ENCODE data around the gene TSKU. TPM values are rescaled to one million over a fixed set of nuclear protein-coding genes. Genes with fewer than 3 reads are reported as not detected.

The TSKU gene
- total RNA-seq, 1 donor from 2014 or later = 27.5 TPM

- Mint-ChIP-seq H3K9me3 (peaks cover 2% of the 10 kb centered on the region), H3K4me1 (no peaks in the 10 kb centered on the region), H3K27ac (ENCODE audit: unreplicated experiment) (no peak overlapping the region), H3K36me3 (ENCODE audit: low read depth) (no peaks in the 10 kb centered on the region), H3K27me3 (ENCODE audit: low read depth) (peaks cover 2% of the 10 kb centered on the region), H3K4me3 (no peak overlapping the region)
- TF ChIP-seq CTCF (conservative IDR thresholded peaks at IDR 0.05) = no peak
- no peak for DNase-seq (ENCODE audit: low read depth, low spot score)
These were observed 58.8 kb downstream of the TSKU start for GRCh38 chr11:76841923-76842452.

DNA sequence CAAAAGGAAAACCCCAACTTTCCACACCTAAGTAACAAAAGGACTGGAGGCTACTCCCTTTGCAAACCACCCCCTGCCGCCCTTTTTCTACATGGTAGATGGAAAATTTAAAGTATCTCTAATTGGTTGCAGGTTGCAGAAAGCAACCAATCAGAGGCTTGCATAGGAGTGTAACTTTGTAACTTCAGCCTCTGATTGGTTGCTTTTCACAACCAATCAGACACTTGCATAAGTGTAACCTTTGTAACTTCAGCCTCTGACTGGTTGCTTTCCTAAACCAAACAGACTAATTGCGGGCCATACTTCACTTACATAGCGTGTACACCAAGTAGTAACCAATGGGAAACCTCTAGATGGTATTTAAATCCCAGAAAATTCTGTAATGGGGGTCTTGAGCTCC, 60.8 kb downstream of the TSKU start:
- no peak overlapping the region for H3K4me3 Mint-ChIP-seq
- no peaks in the 10 kb centered on the region for H3K4me1 Mint-ChIP-seq
- no peak for TF ChIP-seq CTCF (conservative IDR thresholded peaks at IDR 0.05)
- DNase-seq (ENCODE audit: low read depth, low spot score) = no peak
- H3K9me3 Mint-ChIP-seq = peaks cover 2% of the 10 kb centered on the region
- H3K27me3 Mint-ChIP-seq (ENCODE audit: low read depth) = peaks cover 2% of the 10 kb centered on the region
- H3K27ac Mint-ChIP-seq (ENCODE audit: unreplicated experiment) = no peak overlapping the region
- H3K36me3 Mint-ChIP-seq (ENCODE audit: low read depth) = no peaks in the 10 kb centered on the region

- Mint-ChIP-seq H3K36me3 (ENCODE audit: low read depth) (no peaks in the 10 kb centered on the region), H3K4me1 (no peaks in the 10 kb centered on the region), H3K9me3 (peaks cover 2% of the 10 kb centered on the region), H3K27ac (ENCODE audit: unreplicated experiment) (no peak overlapping the region), H3K27me3 (ENCODE audit: low read depth) (peaks cover 2% of the 10 kb centered on the region), H3K4me3 (no peak overlapping the region)
- TF ChIP-seq CTCF (conservative IDR thresholded peaks at IDR 0.05) = no peak
- no peak for DNase-seq (ENCODE audit: low read depth, low spot score)
These were observed 61.4 kb downstream of the TSKU start for GRCh38 chr11:76844511-76844910.

GRCh38 chr11:76845069-76845468, 61.9 kb downstream of the TSKU start:
- H3K4me3 Mint-ChIP-seq = no peak overlapping the region
- H3K27me3 Mint-ChIP-seq (ENCODE audit: low read depth) = peaks cover 2% of the 10 kb centered on the region
- no peaks in the 10 kb centered on the region for H3K36me3 Mint-ChIP-seq (ENCODE audit: low read depth)
- H3K27ac Mint-ChIP-seq (ENCODE audit: unreplicated experiment) = no peak overlapping the region
- no peaks in the 10 kb centered on the region for H3K4me1 Mint-ChIP-seq
- H3K9me3 Mint-ChIP-seq = peaks cover 2% of the 10 kb centered on the region
- DNase-seq (ENCODE audit: low read depth, low spot score) = no peak
- TF ChIP-seq CTCF (conservative IDR thresholded peaks at IDR 0.05) = no peak

DNA sequence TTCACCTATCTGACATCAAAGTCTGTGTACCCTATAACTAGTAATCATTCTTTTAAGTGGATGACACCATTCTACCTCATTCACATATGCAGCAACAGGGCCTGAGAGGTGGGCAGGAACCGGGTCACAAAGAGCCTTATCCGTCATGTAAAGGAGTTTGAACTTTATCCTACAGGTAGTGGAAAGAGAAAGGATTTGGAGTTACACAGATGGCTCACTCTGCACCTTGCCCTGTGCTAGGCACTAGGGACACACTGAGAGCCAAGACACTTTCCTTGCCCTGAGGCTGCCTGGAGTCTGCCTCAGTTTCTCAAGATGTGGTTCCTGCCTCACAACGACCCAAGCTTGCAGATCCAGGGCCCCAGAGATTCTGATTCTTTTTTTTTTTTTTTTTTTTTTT, 63.3 kb downstream of the TSKU start:
- no peak for DNase-seq (ENCODE audit: low read depth, low spot score)
- H3K4me1 Mint-ChIP-seq = no peaks in the 10 kb centered on the region
- no peak overlapping the region for H3K4me3 Mint-ChIP-seq
- H3K36me3 Mint-ChIP-seq (ENCODE audit: low read depth) = no peaks in the 10 kb centered on the region
- peaks cover 2% of the 10 kb centered on the region for H3K9me3 Mint-ChIP-seq
- H3K27ac Mint-ChIP-seq (ENCODE audit: unreplicated experiment) = no peak overlapping the region
- H3K27me3 Mint-ChIP-seq (ENCODE audit: low read depth) = peaks cover 2% of the 10 kb centered on the region
- TF ChIP-seq CTCF (conservative IDR thresholded peaks at IDR 0.05) = no peak

Other genes starting within 250 kb of the TSKU start
- gene LRRC32, start 112.6 kb upstream of the TSKU start, total RNA-seq = 0.61 and 0.77 TPM in 2 replicates
- gene ACER3, start 77.6 kb downstream of the TSKU start, total RNA-seq = 16.7 and 19.0 TPM in 2 replicates